CD4-positive, alpha-beta T cell (primary cell): Measurements from ENCODE around the gene ARSI. TPM values are rescaled to one million over a fixed set of nuclear protein-coding genes. Genes with fewer than 3 reads are reported as not detected.

Experiments used
- ATAC-seq: fragments of 200-7000 bp; cut with Tn5 transposase; one replicate; pipeline ENCODE4 v1.10.0; 2022; ENCODE audit warnings: mild to moderate bottlenecking; ENCODE audit not compliant: poor library complexity
- CTCF ChIA-PET: fragments of 350-600 bp; sonication (Branson Sonifier 250); formaldehyde crosslinking; loops from one replicate; lab custom pipeline; 2021; ENCODE audit warnings: antibody characterized with exemption, inconsistent platforms; lab: Charles Lee
- POLR2A ChIA-PET: fragments of 350-600 bp; sonication (Branson Sonifier 250); formaldehyde crosslinking; loops from one replicate; lab custom pipeline; 2021; ENCODE audit warnings: antibody characterized with exemption, inconsistent platforms; lab: Charles Lee
- DNase-seq, 14 experiments: peaks; one replicate each; pipeline ENCODE4 v3.0.0-alpha.2; 2013 to 2020; ENCODE audit warnings: mixed read lengths in 2 of 14
- H3K27ac ChIP-seq, 2 donors: one replicate each; pipeline versions ENCODE4 v1.5.1 to v1.7.0; 2013; ENCODE audit warnings: low read length in 2 of 2, low read depth in 1 of 2, mild to moderate bottlenecking in 1 of 2
- H3K27me3 ChIP-seq, 2 experiments: 1 replicate in 1 of 2; 2 replicates in 1 of 2; pipeline versions ENCODE4 v1.6.1 to v1.7.0; 2013; ENCODE audit warnings: low read length in 2 of 2, control low read depth in 1 of 2, mild to moderate bottlenecking in 1 of 2, moderate library complexity in 1 of 2; ENCODE audit not compliant: insufficient read depth in 2 of 2, control insufficient read depth in 1 of 2
- H3K36me3 ChIP-seq: one replicate; pipeline ENCODE4 v1.6.1; 2013; ENCODE audit warnings: low read length, control low read depth; ENCODE audit not compliant: insufficient read depth
- H3K4me1 ChIP-seq: one replicate; pipeline ENCODE4 v1.6.1; 2013; ENCODE audit warnings: low read length, control low read depth; ENCODE audit not compliant: insufficient read depth
- H3K4me3 ChIP-seq: one replicate; pipeline ENCODE4 v1.5.1; 2013; ENCODE audit warnings: mild to moderate bottlenecking, low read length, moderate library complexity
- H3K9me3 ChIP-seq, 2 experiments: 1 replicate in 1 of 2; 2 replicates in 1 of 2; pipeline versions ENCODE4 v1.6.1 to v1.7.0; 2013; ENCODE audit warnings: low read length in 2 of 2, mild to moderate bottlenecking in 2 of 2, control low read depth in 1 of 2, moderate library complexity in 1 of 2; ENCODE audit not compliant: control insufficient read depth in 1 of 2, insufficient read depth in 1 of 2
- H3K27ac Mint-ChIP-seq: one replicate; pipeline ENCODE4 v1.8.0; 2020; ENCODE audit warnings: mixed read lengths
- H3K27me3 Mint-ChIP-seq: one replicate; pipeline ENCODE4 v1.8.0; 2021; ENCODE audit warnings: mixed read lengths
- H3K36me3 Mint-ChIP-seq: one replicate; pipeline ENCODE4 v1.8.0; 2021; ENCODE audit warnings: low read depth, mixed read lengths
- H3K4me1 Mint-ChIP-seq: one replicate; pipeline ENCODE4 v1.8.0; 2021; ENCODE audit warnings: low read depth, mixed read lengths
- H3K4me3 Mint-ChIP-seq: one replicate; pipeline ENCODE4 v1.8.0; 2020; ENCODE audit warnings: mild to moderate bottlenecking, mixed read lengths
- H3K9me3 Mint-ChIP-seq: one replicate; pipeline ENCODE4 v1.8.0; 2020; ENCODE audit warnings: mixed read lengths
- intact Hi-C, 2 experiments: fragments of 100-400 bp; cut with DNase I in 1 of 2; cut with micrococcal nuclease in 1 of 2; formaldehyde crosslinking; loops; one replicate each; pipeline versions ENCODE4 v1.15.1 to v1.9.0; 2023 to 2025; cut with DNase I, micrococcal nuclease
- total RNA-seq, 174 experiments: library from RNA in 2 of 174; stranded (reverse) in 2 of 174; gene quantifications; one replicate each; pipeline ENCODE4 v1.2.3 and lab custom pipeline; 2021 to 2026
- TF ChIP-seq, protein P1 (sequence below): fragments of 200-600 bp; IDR thresholded peaks from one replicate; pipeline ENCODE4 v1.8.0; 2022; ENCODE audit warnings: antibody characterized with exemption, mild to moderate bottlenecking

Gene ARSI
- total RNA-seq, 2 experiments from 2014 or later: 0.22 to 0.56 TPM

DNA sequence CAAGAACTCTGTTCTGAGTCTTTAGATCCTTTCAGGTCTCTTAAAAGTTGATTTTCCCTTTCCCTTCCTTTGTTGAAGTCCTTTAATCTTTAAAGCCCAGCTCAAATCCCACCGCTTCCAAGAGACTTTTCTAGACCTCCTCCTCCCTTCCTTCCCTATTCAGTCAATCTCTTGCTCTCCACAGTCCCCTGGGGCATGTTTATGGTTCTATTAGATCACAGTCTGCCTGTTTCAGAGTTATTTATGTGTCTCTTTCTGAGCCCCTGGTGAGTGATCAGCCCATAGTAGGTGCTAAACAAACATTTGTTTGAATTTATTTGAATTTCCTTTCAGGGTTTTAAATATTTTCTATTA is 7.2 kb upstream of the ARSI start:
- Histone ChIP-seq H3K9me3 (peaks cover 0 to 7% of the 10 kb centered on the region in 2 experiments), H3K4me1 (no peaks in the 10 kb centered on the region), H3K4me3 (no peak overlapping the region), H3K36me3 (no peaks in the 10 kb centered on the region), H3K27ac (no peak overlapping the region), H3K27me3 (peaks cover 0 to 3% of the 10 kb centered on the region in 2 experiments)
- ATAC-seq: no peak
- no peaks in the 10 kb centered on the region for H3K4me1 Mint-ChIP-seq
- DNase-seq: no peak
- CTCF ChIA-PET: interaction anchor here (0.8 kb wide), 1 partner anchor 10 kb away, joined by 3 read pairs; no protein-coding TSS in a partner anchor
- H3K27me3 Mint-ChIP-seq: no peaks in the 10 kb centered on the region
- TF ChIP-seq, protein P1, sequence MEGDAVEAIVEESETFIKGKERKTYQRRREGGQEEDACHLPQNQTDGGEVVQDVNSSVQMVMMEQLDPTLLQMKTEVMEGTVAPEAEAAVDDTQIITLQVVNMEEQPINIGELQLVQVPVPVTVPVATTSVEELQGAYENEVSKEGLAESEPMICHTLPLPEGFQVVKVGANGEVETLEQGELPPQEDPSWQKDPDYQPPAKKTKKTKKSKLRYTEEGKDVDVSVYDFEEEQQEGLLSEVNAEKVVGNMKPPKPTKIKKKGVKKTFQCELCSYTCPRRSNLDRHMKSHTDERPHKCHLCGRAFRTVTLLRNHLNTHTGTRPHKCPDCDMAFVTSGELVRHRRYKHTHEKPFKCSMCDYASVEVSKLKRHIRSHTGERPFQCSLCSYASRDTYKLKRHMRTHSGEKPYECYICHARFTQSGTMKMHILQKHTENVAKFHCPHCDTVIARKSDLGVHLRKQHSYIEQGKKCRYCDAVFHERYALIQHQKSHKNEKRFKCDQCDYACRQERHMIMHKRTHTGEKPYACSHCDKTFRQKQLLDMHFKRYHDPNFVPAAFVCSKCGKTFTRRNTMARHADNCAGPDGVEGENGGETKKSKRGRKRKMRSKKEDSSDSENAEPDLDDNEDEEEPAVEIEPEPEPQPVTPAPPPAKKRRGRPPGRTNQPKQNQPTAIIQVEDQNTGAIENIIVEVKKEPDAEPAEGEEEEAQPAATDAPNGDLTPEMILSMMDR: no peak
- no peaks in the 10 kb centered on the region for H3K9me3 Mint-ChIP-seq
- POLR2A ChIA-PET: no interaction called here
- no peak overlapping the region for H3K4me3 Mint-ChIP-seq
- H3K36me3 Mint-ChIP-seq: no peaks in the 10 kb centered on the region
- H3K27ac Mint-ChIP-seq: no peak overlapping the region
- intact Hi-C loops: no loop called here

DNA sequence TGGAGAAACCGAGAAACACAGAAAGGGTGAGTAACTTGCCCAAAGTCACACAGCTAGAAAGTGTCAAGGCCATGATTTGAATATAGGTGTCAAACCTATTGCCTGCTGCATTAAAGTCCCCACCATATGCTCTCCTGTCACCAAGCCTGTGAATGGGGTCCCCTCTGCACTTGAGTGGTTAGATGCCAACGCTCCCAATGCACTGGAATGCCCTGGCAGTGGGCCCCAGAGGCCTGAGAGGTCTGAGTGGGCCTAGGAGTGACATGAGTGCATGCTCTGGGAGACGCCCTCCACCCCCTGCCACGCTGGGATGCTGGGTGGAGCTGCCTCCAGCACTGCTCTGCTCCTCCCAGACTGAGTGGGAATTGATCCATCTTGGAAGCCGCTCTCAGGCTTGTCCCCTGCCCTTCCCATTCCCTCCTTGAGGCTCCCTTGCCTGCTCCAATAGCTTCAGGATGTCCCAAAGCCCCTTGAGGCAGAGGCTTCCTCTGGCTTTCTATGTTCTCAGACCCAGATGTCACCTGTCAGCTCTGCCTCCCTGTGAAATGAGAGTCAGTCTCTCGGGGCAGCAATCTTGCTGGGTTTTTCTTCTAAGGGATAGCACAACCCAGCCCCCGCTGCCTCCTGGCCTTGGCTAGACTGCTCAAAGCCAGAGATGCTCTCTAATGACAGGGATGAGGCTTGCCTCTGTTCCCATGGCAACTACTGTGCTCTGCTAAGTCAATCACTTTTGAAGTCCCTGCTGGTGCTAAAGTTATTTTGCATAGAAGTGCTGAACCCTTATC is 6.6 kb upstream of the ARSI start:
- CTCF ChIA-PET: no interaction called here
- H3K27me3 ChIP-seq: peaks cover 0 to 3% of the 10 kb centered on the region in 2 experiments
- Mint-ChIP-seq H3K36me3 (no peaks in the 10 kb centered on the region), H3K27me3 (peaks cover under 1% of the 10 kb centered on the region), H3K27ac (no peak overlapping the region), H3K4me3 (no peak overlapping the region), H3K9me3 (no peaks in the 10 kb centered on the region), H3K4me1 (no peaks in the 10 kb centered on the region)
- POLR2A ChIA-PET: no interaction called here
- H3K9me3 ChIP-seq: peaks cover 0 to 7% of the 10 kb centered on the region in 2 experiments
- H3K36me3 ChIP-seq: no peaks in the 10 kb centered on the region
- intact Hi-C loops: no loop called here
- H3K4me1 ChIP-seq: no peaks in the 10 kb centered on the region
- DNase-seq: no peak
- no peak overlapping the region for H3K27ac ChIP-seq
- TF ChIP-seq, protein P1: no peak
- H3K4me3 ChIP-seq: no peak overlapping the region
- no peak for ATAC-seq

DNA sequence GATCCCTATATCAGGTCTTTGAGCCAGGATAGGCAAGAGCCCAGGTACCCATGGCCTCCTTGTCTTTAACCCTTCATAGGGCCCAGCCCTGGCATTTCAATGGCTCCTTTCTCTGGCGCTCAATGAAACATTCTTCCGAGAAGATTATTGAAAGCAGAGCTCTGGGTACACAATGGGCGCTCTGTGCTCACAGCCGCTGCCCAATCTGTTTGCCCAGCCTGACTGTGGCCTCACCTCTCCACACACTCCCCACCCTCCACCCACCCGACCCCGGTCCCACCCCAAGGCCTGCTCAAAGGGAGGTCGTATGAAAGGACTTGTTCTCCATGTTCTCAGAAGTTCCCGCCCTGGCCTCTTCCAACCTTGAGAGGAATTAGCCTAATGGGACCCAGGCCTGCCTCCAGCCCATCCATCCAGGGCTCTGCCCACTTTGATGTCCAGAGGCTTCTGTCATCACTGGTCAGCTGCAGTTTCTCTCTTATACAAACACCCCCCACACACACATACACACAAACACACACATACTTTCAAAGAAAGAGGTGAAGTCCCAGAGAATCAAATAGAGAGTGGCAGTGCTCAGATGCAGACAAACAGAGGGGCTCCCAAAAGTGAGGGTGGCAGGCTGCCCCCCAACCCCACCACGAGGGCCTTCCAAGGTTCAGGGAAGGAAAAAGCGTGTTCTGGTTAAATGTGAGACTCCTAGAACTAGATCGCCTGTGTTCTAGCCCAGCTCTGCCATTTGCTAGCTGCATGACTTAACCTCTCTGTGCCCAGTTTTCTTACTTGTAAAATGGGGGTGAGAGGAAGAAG is 5.1 kb upstream of the ARSI start:
- Histone ChIP-seq H3K4me3 (no peak overlapping the region), H3K27ac (no peak overlapping the region), H3K36me3 (no peaks in the 10 kb centered on the region), H3K9me3 (peaks cover 0 to 7% of the 10 kb centered on the region in 2 experiments), H3K4me1 (no peaks in the 10 kb centered on the region), H3K27me3 (peaks cover 9 to 11% of the 10 kb centered on the region in 2 experiments)
- H3K36me3 Mint-ChIP-seq: no peaks in the 10 kb centered on the region
- no peak for ATAC-seq
- TF ChIP-seq, protein P1: no peak
- H3K9me3 Mint-ChIP-seq: no peaks in the 10 kb centered on the region
- no peak overlapping the region for H3K4me3 Mint-ChIP-seq
- H3K4me1 Mint-ChIP-seq: no peaks in the 10 kb centered on the region
- intact Hi-C loops: no loop called here
- POLR2A ChIA-PET: no interaction called here
- CTCF ChIA-PET: no interaction called here
- DNase-seq: no peak
- H3K27ac Mint-ChIP-seq: no peak overlapping the region
- H3K27me3 Mint-ChIP-seq: peaks cover 11% of the 10 kb centered on the region
